Measurements from ENCODE around the gene RWDD1.
A peak's percentile ranks its signal among the peaks of the same experiment; 100 is the strongest.
"Not testable (repeated sequence)": the region's sequence is repeated elsewhere in the genome, so short reads cannot be mapped to it uniquely, and the experiment has no call there.

RWDD1 gene

DNA sequence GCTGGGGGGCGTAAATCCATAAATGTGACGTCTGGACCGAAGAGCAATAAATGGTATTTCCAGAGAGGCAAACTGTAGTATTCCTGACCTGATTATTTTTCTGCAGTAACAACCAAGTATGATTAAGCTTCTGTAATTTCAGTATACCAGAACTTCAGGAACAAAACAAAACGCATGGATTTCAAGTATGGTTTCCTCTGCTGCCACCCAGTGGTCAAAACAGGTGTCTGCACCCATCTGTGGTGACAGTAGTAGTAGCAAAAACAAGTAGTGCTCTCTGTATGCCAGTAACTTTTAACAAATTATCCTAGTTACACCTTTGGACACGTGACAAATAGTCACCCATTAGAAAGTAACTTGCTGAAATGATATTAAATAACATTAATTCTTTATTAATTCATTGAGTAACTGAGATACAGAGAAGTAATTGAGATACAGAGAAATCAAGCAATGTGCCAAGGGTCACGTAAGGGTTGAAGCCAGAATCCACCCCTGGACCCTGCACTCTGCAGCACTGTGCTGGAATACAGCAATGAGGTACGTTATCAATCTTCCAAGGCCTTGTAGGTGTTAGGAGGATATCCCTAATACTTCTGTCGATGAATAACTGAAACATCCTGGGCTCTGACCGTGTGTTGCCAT lies 9.8 kb upstream of the RWDD1 start:
- peak; percentile 32 for DNase-seq

DNA sequence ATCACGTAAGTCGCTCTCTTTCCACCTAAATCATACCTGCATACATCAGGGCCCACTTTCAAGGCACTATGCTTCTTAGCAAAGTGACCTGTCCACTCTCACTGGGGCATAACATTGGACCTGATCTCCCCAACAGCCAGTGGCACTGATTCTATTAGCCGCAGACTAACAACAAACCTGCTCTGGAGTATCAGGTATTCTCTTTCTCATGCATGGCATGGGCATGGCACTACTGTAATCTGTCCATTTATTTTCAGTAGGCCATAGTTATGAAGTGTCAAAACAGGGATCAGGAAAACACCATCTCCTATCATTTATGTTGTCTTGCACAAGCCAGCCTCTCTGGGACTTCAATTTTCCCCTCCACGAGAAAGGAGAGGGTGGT lies 9.3 kb upstream of the RWDD1 start:
- no peak for DNase-seq

DNA sequence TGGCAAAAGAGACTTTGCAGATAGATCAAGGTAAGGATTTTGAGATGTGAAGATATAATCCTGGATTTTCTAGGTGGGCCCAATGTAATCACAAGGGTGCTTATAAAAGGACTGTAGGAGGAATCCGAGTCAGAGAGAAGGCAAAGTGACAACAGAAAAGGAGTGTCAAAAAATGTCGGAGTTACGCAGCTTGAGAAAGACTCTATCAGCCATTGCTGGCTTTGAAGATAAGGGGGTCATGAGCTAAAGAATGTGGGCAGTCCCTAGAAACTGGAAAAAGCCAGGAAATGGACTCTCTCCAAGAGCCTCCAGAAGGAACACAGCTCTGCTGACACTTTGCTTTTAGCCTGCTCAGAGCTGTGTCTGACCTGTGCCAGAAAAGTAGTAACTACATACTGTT lies 8.7 kb upstream of the RWDD1 start:
- no peak for DNase-seq

DNA sequence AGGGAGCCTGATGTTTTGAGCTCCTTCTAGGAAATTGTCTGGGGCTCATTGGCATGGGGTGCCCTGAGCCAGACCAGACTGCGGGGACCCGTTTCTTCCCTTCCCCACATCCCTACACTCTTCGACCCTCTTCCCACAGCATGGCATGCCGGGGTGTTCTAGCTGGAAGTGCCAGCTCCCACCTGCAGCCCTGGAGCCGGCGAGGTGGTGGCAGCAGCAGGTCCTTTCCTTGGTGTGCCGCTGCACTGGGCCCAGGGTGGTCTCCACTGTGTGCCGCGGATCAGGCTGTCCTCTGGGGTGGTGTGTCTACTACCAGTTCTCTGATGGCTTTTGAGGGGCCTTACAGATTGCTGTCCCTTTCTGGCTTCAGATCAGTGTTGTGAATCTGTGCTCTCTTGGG lies 7.5 kb upstream of the RWDD1 start:
- no peak for DNase-seq

DNA sequence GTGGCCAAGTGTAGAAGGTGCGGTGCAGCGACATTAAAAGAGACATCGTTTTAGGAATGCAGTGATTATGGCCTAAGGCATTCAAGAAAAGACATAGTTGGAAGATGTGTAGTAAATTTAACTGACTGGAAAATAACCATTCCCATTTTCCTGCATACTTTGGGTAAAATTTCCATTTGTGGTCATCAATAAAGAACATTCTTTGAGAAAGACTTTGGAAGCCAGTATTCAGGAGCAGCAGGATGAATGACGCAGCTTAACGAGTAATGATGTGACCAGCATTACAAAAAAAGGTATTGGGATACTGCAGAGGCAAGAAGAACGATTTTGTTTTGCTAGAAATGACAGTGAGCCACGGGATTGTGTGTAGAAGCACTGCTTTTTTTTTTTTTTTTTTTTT lies 7.0 kb upstream of the RWDD1 start:
- DNase-seq: no peak

DNA sequence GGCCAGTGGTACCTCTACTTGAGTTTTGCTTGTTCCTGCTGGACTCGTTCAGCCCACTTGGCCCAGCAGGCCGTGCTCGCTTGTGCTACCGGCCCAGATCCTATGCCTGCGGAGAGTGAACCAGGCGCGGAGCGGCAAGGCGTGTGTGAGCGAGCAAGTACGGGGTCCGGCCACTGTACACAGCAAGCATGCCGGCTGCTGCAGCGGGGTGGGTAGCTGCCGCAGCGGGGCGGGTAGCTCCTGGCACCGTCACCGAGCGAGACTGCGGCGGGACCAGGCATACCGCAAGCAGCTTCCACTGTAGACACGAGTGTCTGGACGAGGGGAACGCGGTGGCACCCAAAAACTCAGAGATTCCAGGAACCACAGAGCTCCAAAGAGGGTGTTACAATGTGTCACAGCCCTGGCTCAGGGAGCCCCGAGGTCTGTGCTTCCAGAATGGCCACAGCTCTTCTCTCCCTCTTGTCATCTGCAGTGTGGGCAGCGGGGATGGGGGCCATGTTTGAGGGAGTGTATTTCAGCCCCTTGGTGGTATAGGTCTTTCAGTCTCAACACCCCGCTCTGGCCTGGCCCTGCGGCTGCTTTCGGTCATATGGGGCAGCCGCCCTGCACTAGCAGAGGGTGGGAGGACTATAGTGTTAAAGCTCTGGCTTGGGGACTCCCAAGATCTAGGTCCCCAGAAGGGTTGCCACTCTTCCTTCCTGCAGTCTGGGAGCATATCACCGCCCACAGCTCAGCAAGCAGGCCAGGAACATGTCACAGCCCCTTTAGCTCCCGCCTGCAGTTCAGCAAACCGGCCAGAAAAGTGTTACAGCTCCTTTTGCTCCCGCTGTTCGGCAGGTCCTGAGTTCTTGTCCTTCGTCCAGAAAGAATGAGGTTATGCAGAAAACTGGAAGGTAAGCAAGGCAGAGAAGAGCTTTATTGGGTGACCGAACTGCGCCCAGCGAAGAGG lies 6.1 kb upstream of the RWDD1 start:
- no peak for DNase-seq

DNA sequence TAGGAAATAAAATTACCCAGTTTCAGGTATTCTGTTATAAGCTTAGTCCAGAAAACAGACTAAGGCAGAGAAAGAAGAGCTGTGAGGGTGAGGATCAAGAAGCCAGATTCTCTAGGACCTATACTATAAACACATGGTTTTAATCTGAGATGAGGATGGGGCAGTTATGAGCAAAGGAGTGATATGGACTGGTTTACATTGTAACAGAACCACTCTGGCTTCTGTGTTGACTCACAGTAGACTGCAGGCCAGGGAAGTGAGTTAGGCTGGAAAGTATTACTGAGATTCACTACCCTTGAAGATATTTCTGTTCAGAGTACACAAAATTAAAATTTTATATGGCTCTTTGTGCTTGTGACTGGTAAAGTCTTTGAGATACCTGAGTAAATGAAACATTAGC lies 3.2 kb upstream of the RWDD1 start:
- no peak for DNase-seq

DNA sequence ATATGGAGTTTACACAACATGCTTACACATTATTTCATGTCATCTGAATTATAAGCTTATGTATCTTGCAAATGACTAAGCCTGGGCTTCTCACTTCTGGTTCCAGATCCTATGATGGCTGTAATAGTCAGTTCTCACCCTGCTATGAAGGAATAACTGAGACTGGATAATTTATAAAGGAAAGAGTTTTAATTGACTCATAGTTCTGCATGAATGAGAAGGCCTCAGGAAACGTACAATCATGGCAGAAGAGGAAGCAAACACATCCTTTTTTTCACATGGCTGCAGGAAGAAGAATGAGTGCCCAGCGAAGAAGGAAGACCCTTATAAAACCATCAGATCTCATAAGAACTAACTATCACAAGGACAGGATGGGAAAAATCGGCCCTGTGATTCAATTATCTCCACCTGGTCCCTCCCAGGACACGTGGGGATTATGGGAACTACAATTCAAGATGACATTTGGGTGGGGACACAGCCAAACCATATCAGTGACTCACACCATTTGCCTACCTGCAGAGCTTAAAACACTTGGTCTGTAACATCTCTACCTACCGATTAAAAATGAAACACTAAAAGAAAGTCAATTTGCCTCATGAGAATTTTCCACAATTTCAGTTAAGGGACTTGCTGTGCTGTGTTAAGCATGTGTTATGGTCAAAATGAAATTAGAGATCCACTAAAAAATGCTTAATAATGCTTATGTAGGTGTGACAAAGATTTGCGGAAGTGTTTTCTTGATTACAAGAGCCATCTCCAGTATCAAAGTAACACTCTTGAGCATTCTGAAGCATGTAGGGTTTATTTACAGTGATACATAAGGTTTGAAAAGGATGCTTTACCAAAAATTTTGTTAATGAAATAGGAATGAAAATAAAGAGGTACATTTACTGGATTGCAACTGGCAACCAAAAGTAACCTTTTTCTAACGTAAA lies 2.2 kb upstream of the RWDD1 start:
- DNase-seq: no peak

DNA sequence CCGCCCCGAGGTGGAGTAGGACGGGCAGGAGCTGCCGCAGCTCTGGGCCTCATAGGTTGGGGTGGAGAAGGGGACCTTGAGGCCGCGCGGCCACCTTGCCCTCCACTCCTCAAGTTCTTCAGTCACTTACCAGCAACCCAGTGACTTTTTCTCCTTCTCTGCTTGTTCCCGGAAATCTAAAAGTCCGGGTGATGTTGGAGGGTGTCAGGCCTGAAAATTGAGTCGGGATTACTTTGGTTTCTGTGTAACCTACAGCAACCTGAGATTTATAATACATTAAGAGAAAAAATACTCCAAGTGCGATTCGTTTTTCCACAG lies 338 bp downstream of the RWDD1 start:
- DNase-seq: no peak

DNA sequence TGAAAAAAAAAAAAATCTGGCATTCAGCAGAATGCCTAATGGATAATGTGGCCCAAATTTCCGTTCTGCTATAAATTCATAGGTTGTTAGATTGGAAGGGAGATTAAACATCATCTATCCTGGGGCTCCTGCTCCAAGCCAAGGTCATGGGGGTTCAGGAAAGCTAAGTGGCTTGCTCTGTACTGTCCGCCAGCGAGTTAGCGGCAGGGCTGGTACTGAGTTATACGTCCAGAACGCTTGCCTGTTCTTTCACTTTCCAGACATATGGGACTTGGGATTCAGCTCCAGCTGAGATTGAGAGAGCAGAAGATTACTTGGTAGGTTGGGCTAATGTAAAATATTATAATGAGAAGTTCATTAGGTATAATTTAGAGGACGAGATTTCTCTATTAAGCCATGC lies 858 bp downstream of the RWDD1 start:
- no peak for DNase-seq

DNA sequence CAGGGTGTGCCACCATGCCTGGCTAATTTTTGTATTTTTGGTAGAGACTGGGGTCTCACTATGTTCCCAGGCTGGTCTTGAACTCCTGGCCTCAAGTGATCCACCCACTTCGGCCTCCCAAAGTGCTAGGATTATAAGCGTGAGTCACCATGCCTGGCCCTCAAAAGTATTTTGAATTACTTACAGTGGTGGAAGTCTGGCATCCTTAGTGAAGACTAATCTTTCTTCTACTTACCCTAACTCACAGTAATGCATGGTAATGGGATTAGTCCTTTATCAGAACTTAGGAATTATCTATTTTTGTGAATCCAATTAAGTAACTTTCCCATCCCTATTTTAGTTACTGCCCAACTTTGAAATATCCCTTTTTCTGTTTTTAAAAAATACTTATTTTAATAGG lies 3.9 kb downstream of the RWDD1 start:
- no peak for DNase-seq

DNA sequence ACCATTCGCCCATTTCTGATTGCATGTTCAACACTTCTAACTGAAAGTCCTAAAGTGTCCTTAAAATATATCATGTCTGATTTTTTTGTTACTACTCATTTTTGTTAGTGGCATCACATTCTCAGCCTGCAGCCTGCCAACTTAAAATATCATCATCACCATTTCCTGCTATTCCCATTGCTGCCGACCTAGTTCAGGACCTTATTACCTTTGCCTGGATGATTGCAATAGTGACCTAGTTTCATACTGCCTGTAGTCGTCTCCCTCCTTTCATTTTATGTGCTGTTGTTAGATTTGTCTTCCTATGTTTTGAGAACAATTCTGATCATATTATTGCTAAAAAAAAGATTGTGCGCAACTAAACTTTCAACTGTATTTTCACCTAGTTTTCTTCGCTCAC lies 6.2 kb downstream of the RWDD1 start:
- no peak for DNase-seq

DNA sequence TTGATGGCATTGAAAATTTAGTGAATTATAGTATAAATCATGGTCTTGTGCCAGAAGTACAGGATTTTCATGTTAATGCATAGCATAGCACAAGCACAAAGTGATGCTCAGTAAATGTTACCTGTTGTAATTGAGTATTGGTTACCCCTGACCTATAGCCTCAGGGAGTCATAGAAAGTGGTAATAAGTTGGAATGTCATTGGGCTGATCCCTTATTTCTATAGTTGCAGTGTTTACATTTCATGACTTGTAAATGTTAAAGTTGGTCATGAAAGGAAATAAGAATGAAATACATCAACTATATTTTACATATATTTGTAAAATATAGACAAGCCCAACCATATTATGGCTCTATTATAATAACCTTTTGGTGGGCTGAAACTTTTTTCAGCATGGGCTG lies 7.0 kb downstream of the RWDD1 start:
- DNase-seq: no peak

DNA sequence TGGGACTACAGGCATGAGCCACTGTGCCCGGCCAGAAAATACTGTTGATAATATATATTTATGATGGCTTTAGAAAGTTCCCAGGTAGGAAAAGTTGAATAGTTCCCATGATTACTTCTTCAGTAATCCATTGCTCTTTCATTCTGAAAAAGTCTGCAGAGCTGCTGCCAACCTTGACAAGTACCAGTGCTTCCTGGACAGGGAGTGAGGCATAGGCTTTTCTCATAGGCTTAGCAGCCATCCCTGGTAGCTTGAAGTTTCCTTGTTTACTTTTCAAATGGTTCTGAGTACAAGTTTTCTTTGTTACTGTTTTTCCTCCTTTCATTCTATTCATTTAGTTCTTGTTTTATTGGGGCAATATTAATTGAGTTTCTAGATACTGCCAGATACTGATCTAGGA lies 7.8 kb downstream of the RWDD1 start:
- DNase-seq: no peak

DNA sequence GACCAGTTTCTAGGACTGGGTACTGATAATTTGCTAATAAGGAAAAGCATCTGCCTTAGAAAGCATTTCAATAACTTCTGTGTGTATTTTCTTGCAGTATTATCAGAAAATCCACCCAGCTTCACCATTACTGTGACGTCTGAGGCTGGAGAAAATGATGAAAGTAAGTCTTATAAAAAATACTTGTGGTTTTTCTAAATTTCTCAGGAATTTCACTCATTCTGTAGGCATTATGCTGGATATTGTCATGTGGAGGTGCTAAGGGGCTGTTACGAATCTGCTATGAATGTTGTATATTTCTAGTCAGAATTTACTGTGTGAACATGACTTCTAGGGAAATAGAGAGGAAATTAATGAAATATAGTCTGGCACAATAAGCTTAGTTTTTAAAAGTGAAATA lies 8.9 kb downstream of the RWDD1 start:
- no peak for DNase-seq

DNA sequence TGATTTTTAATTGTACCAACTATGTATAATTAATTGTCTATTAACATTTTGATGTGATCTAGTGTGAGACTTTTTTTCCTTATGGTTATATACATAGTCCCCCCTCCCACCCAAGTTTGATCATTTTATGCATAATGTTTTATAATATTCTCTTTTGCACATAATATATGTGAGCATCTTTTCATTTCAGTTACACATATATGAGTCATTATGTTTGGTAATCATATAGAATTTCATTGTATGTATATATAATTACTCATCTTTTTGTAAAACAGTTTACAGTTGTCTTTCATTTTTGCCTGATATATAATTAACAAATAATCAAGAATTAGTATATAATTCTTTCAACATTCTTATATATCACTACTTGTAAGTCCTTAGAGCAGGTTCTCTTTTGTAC lies 15.0 kb downstream of the RWDD1 start:
- DNase-seq: no peak

DNA sequence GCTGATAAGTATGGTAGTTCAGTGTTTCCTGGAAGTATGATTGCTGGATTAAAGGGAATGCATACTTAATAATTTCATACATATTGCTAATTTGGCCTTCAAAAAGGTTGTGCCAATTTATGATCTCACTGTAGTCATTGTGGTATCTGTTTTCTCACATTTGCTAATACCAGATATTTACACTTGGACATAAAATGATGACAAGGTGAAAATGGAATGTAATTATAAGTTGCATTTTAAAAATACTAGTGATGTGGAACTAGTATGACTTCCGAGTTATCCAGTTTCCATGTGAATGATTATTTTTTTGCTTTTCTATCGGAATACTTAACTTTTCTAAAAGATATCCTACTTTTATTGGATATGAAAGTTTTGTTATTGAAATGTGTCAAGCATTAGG lies 15.4 kb downstream of the RWDD1 start:
- no peak for DNase-seq

DNA sequence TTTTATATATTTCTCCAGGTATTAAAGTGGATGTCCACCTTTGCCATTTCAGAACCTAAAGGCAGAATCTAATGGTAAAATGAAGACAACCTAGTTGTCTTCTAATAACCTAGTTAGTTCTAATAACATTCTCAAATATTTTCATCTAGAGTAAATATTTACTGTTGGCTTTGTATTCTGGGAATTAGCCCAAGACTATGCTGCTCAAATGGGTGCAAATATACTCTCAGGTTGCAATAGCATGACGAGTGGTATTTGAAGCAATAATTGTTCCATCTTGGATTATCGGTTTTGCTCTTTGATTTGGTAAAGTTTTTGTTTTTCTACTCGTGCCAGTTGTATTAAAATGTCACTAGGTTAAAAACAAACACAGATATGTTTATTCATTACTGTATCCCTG lies 23.9 kb downstream of the RWDD1 start:
- DNase-seq: no peak

DNA sequence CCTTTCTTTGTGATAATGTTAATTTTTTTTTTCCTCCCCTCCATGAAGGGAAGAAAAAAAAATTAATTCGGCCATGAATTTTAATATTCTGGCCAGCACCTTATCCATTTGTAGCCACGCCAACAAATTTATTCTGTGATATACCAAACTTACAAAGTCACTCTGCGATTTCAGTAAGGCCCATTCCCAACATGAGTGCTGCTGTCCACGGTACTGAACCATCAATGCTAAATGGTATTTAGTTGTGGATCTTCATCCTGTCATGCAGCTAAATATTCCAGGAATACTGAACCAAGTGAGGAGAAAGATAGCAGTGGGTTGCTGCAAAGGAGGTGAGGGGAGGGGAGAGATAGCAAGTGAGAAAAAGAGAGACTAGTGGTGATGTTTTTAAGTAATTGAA lies 25.5 kb downstream of the RWDD1 start:
- no peak for DNase-seq

DNA sequence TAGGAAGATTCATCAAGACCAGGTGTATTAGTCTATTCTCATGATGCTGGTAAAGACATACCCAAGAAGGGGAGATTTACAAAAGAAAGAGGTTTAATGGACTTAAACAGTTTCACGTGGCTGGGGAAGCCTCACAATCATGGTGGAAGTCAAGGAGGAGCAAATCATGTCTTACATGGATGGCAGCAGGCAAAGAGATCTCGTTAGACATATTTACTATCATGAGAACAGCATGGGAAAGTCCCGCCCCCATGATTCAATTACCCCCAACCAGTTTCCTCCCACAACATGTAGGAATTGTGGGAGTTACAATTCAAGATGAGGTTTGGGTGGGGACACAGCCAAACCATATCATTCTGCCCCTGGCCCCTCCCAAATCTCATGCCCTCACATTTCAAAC lies 32.6 kb downstream of the RWDD1 start:
- DNase-seq: not testable (repeated sequence)

DNA sequence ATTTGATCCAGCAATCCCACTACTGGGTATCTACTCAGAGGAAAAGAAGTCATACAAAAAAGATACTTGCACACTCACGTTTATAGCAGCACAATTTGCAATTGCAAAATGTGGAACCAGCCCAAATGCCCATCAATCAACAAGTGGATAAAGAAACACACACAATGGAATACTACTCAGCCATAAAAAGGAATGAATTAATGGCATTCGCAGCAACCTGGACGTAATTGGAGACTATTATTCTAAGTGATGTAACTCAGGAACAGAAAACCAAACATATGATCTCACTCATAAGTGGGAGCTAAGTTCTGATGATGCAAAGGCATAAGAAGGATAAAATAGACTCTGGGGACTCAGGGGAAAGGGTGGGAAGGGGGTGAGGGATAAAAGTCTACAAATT lies 33.6 kb downstream of the RWDD1 start:
- not testable (repeated sequence) for DNase-seq

DNA sequence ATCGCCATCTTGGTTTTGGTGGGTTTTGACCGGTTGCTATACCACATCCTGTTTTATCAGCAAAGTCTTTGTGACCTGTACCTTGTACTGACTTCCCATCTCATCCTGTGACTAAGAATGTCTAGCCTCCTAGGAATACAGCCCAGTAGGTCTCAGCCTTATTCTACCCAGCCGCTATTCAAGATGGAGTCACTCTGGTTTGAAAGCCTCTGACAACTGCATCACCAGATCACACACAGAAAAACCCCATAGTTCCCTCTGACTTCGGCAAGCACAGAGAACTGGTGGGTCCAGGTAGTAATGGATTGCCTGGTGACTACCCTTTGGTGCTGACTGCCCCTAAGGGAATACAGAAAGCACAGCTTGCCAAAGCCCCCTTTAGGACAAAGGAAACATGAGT lies 34.6 kb downstream of the RWDD1 start:
- no peak for DNase-seq

DNA sequence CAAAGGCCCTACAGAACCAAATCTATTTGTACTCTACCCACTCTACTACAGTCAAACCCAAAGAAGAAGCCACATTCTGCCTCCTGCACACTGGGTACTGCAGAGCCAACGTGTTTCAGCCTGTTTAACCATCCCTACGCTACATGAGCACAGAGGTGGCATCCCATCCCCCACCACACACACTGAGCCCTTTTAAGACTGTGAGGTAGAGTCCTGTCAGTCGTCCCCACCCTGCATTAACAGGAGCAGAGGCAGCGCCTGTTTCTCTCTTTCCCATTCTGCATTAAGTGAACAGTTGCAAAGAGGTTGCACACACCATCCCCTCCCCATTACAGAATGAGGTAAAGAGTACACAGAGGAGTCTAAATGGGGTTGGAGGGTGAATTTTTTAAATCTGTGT lies 39.8 kb downstream of the RWDD1 start:
- no peak for DNase-seq
